AG04450 (cell line): ENCODE data around the gene NOL12. TPM values are rescaled to one million over a fixed set of nuclear protein-coding genes. Genes with fewer than 3 reads are reported as not detected.

Experiments used
- CTCF ChIA-PET: fragments of 300-600, 350-600 bp; formaldehyde crosslinking; extraction: SDS; loops from one replicate; lab custom pipeline; 2022; ENCODE audit warnings: antibody characterized with exemption, inconsistent platforms; lab: Charles Lee
- POLR2A ChIA-PET: fragments of 350-600 bp; formaldehyde crosslinking; extraction: SDS; loops from one replicate; lab custom pipeline; 2021; ENCODE audit warnings: antibody characterized with exemption, inconsistent platforms; lab: Yijun Ruan, JAX
- DNase-seq: peaks from one replicate; pipeline ENCODE4 v3.0.0-alpha.2; 2011; ENCODE audit warnings: low read depth, low spot score
- H3K27ac ChIP-seq: one replicate; pipeline ENCODE4 v1.5.1; 2012; ENCODE audit warnings: low read depth, low read length, control low read depth
- H3K27me3 ChIP-seq: one replicate; pipeline ENCODE4 v1.6.0; 2012; ENCODE audit warnings: low read length; ENCODE audit not compliant: control insufficient read depth, insufficient read depth
- H3K4me3 ChIP-seq: 2 replicates; pipeline ENCODE4 v1.5.1; 2011; ENCODE audit warnings: mild to moderate bottlenecking, low read depth, low read length, control low read depth
- H3K9me3 ChIP-seq: 2 replicates; pipeline ENCODE4 v1.5.1; 2012; ENCODE audit warnings: low read length; ENCODE audit not compliant: control insufficient read depth, insufficient read depth
- CTCF ChIP-seq: IDR thresholded peaks from 2 replicates; pipeline ENCODE4 v1.5.1; 2011; ENCODE audit warnings: low read depth, low read length, control low read depth, inconsistent platforms
- polyA plus RNA-seq: library from polyadenylated mRNA; depleted of rRNA; stranded (reverse); fragments of >200 nt; gene quantifications from 2 replicates; pipeline ENCODE4 v1.2.3, GENCODE V29; 2011

Gene NOL12
- polyA plus RNA-seq, 1 experiment, result 11.8 TPM

GRCh38 chr22:37704645-37705044 lies 18.5 kb downstream of the NOL12 start:
- H3K4me3 ChIP-seq, result no peak overlapping the region
- no peak overlapping the region for H3K27ac ChIP-seq
- peaks cover 6% of the 10 kb centered on the region; the same call in 1 of the 2 replicates for H3K9me3 ChIP-seq
- H3K27me3 ChIP-seq, result no peaks in the 10 kb centered on the region
- CTCF ChIA-PET, result no interaction called here
- DNase-seq, result no peak
- no peak for TF ChIP-seq CTCF
- POLR2A ChIA-PET, result interaction anchor here (0.7 kb wide), 1 partner anchor 664 kb away, joined by 5 read pairs; no protein-coding TSS in a partner anchor

GRCh38 chr22:37705205-37705604 lies 19.1 kb downstream of the NOL12 start:
- CTCF ChIA-PET, result no interaction called here
- no peak for TF ChIP-seq CTCF
- H3K27me3 ChIP-seq, result no peaks in the 10 kb centered on the region
- no peak for DNase-seq
- no peak overlapping the region for H3K27ac ChIP-seq
- H3K4me3 ChIP-seq, result no peak overlapping the region
- POLR2A ChIA-PET, result interaction anchor here (0.7 kb wide), 1 partner anchor 664 kb away, joined by 5 read pairs; no protein-coding TSS in a partner anchor
- peaks cover 6% of the 10 kb centered on the region; the same call in 1 of the 2 replicates for H3K9me3 ChIP-seq

DNA sequence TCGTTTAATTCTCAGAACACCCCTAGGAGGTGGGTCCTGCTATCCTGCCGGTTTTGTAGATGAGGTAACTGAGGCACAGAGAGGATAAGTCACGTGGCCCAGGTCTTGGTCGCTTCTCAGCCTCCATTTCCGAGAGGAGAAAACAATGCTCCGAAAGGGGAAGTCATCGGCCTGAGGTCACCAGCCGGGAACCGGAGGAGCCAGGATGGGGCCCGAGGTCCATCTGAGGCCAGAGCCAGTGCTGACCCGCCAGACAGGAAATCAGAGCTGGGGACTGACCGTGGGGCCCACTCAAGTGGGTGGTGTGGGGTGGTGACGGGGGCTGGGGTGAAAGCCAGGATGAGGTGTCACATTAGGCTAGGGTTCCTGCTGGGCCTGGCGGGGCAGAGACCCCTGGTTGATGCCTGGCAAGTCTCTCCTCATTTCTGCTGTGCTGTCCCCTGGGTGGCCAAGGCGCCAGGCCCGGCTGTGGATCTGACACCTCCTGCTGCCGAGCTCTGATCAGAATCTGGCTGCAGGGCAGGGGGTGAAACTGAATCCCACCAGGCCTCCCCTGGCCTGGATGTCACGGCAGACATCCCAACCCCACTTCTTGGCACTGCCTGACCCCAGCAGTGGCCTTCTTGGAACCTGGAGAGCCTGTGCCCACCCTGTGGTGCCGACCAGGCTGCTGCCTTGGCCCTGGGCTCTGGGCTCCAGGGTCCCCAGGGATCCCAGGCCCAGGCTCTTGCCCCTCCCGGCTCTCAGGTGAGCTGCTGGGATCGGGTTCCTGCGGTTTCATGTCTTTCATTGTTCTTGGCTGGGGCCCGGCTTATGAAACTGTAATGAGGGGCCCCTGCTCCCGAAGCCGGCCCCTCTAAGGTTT lies 22.7 kb downstream of the NOL12 start:
- POLR2A ChIA-PET, result interaction anchor here (0.7 kb wide), 1 partner anchor 109 kb away, joined by 5 read pairs; no protein-coding TSS in a partner anchor
- Histone ChIP-seq H3K4me3 (no peak overlapping the region), H3K27me3 (no peaks in the 10 kb centered on the region), H3K9me3 (peaks cover 6% of the 10 kb centered on the region; the same call in 1 of the 2 replicates), H3K27ac (no peak overlapping the region)
- TF ChIP-seq CTCF, result no peak
- CTCF ChIA-PET, result interaction anchor here (0.7 kb wide), 1 partner anchor 26 kb away, joined by 6 read pairs; no protein-coding TSS in a partner anchor
- no peak for DNase-seq

GRCh38 chr22:37709445-37709765 lies 23.3 kb downstream of the NOL12 start:
- H3K9me3 ChIP-seq, result peaks cover 6% of the 10 kb centered on the region; the same call in 1 of the 2 replicates
- DNase-seq, result no peak
- no peak for TF ChIP-seq CTCF
- ChIA-PET CTCF (no interaction called here), POLR2A (no interaction called here)
- no peaks in the 10 kb centered on the region for H3K27me3 ChIP-seq
- H3K4me3 ChIP-seq, result no peak overlapping the region
- no peak overlapping the region for H3K27ac ChIP-seq

GRCh38 chr22:37710675-37711074 lies 24.5 kb downstream of the NOL12 start:
- POLR2A ChIA-PET, result interaction anchor here (1.4 kb wide), 1 partner anchor 69 kb away, joined by 3 read pairs; no protein-coding TSS in a partner anchor
- Histone ChIP-seq H3K4me3 (no peak overlapping the region), H3K27ac (no peak overlapping the region), H3K9me3 (peaks cover 6% of the 10 kb centered on the region; the same call in 1 of the 2 replicates), H3K27me3 (no peaks in the 10 kb centered on the region)
- no peak for TF ChIP-seq CTCF
- CTCF ChIA-PET, result no interaction called here
- no peak for DNase-seq
